ENCODE results near the gene SCN9A.

SCN9A gene

GRCh38 chr2:166406374-166406773 lies 30.6 kb upstream of the SCN9A start:
- Histone ChIP-seq H3K79me2 (ENCODE audit: insufficient read depth, low read length) (no peaks in the 10 kb centered on the region), H4K20me1 (ENCODE audit: insufficient read depth, low read length) (no peaks in the 10 kb centered on the region), H3K36me3 (ENCODE audit: insufficient read depth, low read length) (no peaks in the 10 kb centered on the region), H3K9ac (ENCODE audit: low read length) (no peak overlapping the region), H3F3A (ENCODE audit: insufficient read depth, low read length) (no peaks in the 10 kb centered on the region), H3K27me3 (ENCODE audit: insufficient read depth, low read length) (no peaks in the 10 kb centered on the region), H3K9me3 (ENCODE audit: low read length) (no peaks in the 10 kb centered on the region), H3K4me1 (ENCODE audit: insufficient read depth, low read length, severe bottlenecking) (no peaks in the 10 kb centered on the region), H3K4me2 (ENCODE audit: low read length) (no peak overlapping the region), H3K9me2 (ENCODE audit: low read depth, low read length) (no peaks in the 10 kb centered on the region), H3K4me3 (ENCODE audit: low read depth, low read length, poor library complexity, severe bottlenecking) (no peak overlapping the region), H3K27ac (ENCODE audit: low read depth, low read length, poor library complexity, severe bottlenecking) (no peak overlapping the region), H2AFZ (ENCODE audit: low read length) (no peak overlapping the region)
- TF ChIP-seq CTCF (IDR thresholded peaks at IDR 0.05; ENCODE audit: low read length) (no peak), EZH2 (IDR thresholded peaks at IDR 0.05; ENCODE audit: borderline replicate concordance, low read length) (no peak)

- Histone ChIP-seq H3K27ac (ENCODE audit: low read depth, low read length, poor library complexity, severe bottlenecking) (no peak overlapping the region), H3K4me2 (ENCODE audit: low read length) (no peak overlapping the region)
Observed at GRCh38 chr2:166405569-166405926, 29.8 kb upstream of the SCN9A start.

GRCh38 chr2:166404831-166405568 lies 29.3 kb upstream of the SCN9A start:
- Histone ChIP-seq H3K4me1 (ENCODE audit: insufficient read depth, low read length, severe bottlenecking) (no peaks in the 10 kb centered on the region), H3K9me2 (ENCODE audit: low read depth, low read length) (no peaks in the 10 kb centered on the region), H2AFZ (ENCODE audit: low read length) (no peak overlapping the region), H3K9ac (ENCODE audit: low read length) (no peak overlapping the region), H3K79me2 (ENCODE audit: insufficient read depth, low read length) (no peaks in the 10 kb centered on the region), H3F3A (ENCODE audit: insufficient read depth, low read length) (no peaks in the 10 kb centered on the region), H3K36me3 (ENCODE audit: insufficient read depth, low read length) (no peaks in the 10 kb centered on the region), H3K4me3 (ENCODE audit: low read depth, low read length, poor library complexity, severe bottlenecking) (no peak overlapping the region), H4K20me1 (ENCODE audit: insufficient read depth, low read length) (no peaks in the 10 kb centered on the region), H3K27ac (ENCODE audit: low read depth, low read length, poor library complexity, severe bottlenecking) (no peak overlapping the region), H3K4me2 (ENCODE audit: low read length) (no peak overlapping the region), H3K27me3 (ENCODE audit: insufficient read depth, low read length) (no peaks in the 10 kb centered on the region), H3K9me3 (ENCODE audit: low read length) (no peaks in the 10 kb centered on the region)
- TF ChIP-seq EZH2 (IDR thresholded peaks at IDR 0.05; ENCODE audit: borderline replicate concordance, low read length) (no peak), CTCF (IDR thresholded peaks at IDR 0.05; ENCODE audit: low read length) (no peak)

More at GRCh38 chr2:166405569-166405926, 29.8 kb upstream of the SCN9A start:
- Histone ChIP-seq H4K20me1 (ENCODE audit: insufficient read depth, low read length) (no peaks in the 10 kb centered on the region), H3K4me3 (ENCODE audit: low read depth, low read length, poor library complexity, severe bottlenecking) (no peak overlapping the region), H3K36me3 (ENCODE audit: insufficient read depth, low read length) (no peaks in the 10 kb centered on the region), H3K9me2 (ENCODE audit: low read depth, low read length) (no peaks in the 10 kb centered on the region), H3K4me1 (ENCODE audit: insufficient read depth, low read length, severe bottlenecking) (no peaks in the 10 kb centered on the region), H3K9me3 (ENCODE audit: low read length) (no peaks in the 10 kb centered on the region), H3K27me3 (ENCODE audit: insufficient read depth, low read length) (no peaks in the 10 kb centered on the region), H3K9ac (ENCODE audit: low read length) (no peak overlapping the region), H3F3A (ENCODE audit: insufficient read depth, low read length) (no peaks in the 10 kb centered on the region), H2AFZ (ENCODE audit: low read length) (no peak overlapping the region), H3K79me2 (ENCODE audit: insufficient read depth, low read length) (no peaks in the 10 kb centered on the region)
- no peak for TF ChIP-seq CTCF (IDR thresholded peaks at IDR 0.05; ENCODE audit: low read length)
- TF ChIP-seq EZH2 (IDR thresholded peaks at IDR 0.05; ENCODE audit: borderline replicate concordance, low read length) = no peak
